ENCODE measurements around the gene PPP3R1.

The PPP3R1 gene

DNA sequence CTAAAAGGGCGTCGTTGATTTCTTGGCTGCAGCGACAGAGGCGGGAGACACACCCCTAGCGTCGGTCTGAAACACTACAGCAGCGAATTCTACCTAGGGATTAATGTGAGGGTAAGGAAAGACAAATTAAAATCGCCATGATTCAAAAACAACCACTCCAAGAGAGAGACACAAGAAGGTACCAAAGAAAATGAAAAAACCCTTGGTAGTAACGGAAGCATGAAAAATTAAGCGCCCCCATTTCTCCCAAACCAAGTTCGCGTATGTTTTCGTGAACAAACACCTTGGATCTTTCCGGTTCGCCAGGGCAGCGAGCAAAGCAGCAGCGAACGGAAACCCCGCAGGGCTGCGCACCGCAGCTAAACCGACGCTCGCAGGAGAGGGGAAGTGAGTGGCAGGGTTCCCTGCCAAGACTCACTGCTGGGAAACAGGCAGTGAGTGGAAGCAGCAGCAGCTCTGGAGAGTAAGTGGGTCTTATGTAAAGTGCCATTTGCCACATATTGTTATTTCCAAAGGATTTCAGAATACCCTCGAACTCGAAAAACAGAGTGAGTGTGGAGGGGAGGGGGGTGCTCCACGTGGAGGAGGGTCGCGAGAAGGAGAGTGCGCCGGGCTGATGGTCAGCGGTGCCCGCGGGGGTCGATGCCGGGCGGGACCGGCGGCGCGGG is 1.0 kb downstream of the PPP3R1 start (continued):
- TF ChIP-seq TSHZ2 (CRISPR knock-in tag; IDR thresholded peaks at IDR 0.05): no peak
- no peak for TF ChIP-seq ESRRG (CRISPR knock-in tag; IDR thresholded peaks at IDR 0.05)
- TF ChIP-seq, protein P1, sequence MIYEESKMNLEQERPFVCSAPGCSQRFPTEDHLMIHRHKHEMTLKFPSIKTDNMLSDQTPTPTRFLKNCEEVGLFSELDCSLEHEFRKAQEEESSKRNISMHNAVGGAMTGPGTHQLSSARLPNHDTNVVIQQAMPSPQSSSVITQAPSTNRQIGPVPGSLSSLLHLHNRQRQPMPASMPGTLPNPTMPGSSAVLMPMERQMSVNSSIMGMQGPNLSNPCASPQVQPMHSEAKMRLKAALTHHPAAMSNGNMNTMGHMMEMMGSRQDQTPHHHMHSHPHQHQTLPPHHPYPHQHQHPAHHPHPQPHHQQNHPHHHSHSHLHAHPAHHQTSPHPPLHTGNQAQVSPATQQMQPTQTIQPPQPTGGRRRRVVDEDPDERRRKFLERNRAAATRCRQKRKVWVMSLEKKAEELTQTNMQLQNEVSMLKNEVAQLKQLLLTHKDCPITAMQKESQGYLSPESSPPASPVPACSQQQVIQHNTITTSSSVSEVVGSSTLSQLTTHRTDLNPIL (CRISPR knock-in tag; IDR thresholded peaks at IDR 0.05; ENCODE audit: low read depth): no peak
- TF ChIP-seq TOX (CRISPR knock-in tag; IDR thresholded peaks at IDR 0.05; ENCODE audit: borderline replicate concordance): no peak
- TF ChIP-seq ZNF70 (CRISPR knock-in tag; IDR thresholded peaks at IDR 0.05): no peak
- no peak for TF ChIP-seq ZNF565 (CRISPR knock-in tag; conservative IDR thresholded peaks at IDR 0.05; ENCODE audit: low read depth)
- no peak for TF ChIP-seq TCF4 (CRISPR knock-in tag; IDR thresholded peaks at IDR 0.05; ENCODE audit: borderline replicate concordance)
- no peak for TF ChIP-seq GLIS3 (CRISPR knock-in tag; IDR thresholded peaks at IDR 0.05)
- TF ChIP-seq ZFP30 (CRISPR knock-in tag; IDR thresholded peaks at IDR 0.05): no peak
- no peak for TF ChIP-seq OSR1 (CRISPR knock-in tag; IDR thresholded peaks at IDR 0.05)

- TF ChIP-seq, protein P1 (CRISPR knock-in tag; IDR thresholded peaks at IDR 0.05; ENCODE audit: low read depth): no peak
- TF ChIP-seq ARNTL (CRISPR knock-in tag; IDR thresholded peaks at IDR 0.05; ENCODE audit: borderline replicate concordance, low read depth): no peak
- TF ChIP-seq PATZ1 (CRISPR knock-in tag; IDR thresholded peaks at IDR 0.05; ENCODE audit: borderline replicate concordance): no peak
- no peak for TF ChIP-seq ESRRG (CRISPR knock-in tag; IDR thresholded peaks at IDR 0.05)
- TF ChIP-seq GLIS3 (CRISPR knock-in tag; IDR thresholded peaks at IDR 0.05): no peak
- TF ChIP-seq ZNF565 (CRISPR knock-in tag; conservative IDR thresholded peaks at IDR 0.05; ENCODE audit: low read depth): no peak
- TF ChIP-seq RARB (CRISPR knock-in tag; IDR thresholded peaks at IDR 0.05): no peak
- no peak for TF ChIP-seq ZFP30 (CRISPR knock-in tag; IDR thresholded peaks at IDR 0.05)
- TF ChIP-seq, protein P2, sequence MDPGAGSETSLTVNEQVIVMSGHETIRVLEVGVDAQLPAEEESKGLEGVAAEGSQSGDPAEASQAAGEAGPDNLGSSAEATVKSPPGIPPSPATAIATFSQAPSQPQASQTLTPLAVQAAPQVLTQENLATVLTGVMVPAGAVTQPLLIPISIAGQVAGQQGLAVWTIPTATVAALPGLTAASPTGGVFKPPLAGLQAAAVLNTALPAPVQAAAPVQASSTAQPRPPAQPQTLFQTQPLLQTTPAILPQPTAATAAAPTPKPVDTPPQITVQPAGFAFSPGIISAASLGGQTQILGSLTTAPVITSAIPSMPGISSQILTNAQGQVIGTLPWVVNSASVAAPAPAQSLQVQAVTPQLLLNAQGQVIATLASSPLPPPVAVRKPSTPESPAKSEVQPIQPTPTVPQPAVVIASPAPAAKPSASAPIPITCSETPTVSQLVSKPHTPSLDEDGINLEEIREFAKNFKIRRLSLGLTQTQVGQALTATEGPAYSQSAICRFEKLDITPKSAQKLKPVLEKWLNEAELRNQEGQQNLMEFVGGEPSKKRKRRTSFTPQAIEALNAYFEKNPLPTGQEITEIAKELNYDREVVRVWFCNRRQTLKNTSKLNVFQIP (CRISPR knock-in tag; IDR thresholded peaks at IDR 0.05; ENCODE audit: borderline replicate concordance, low read depth): no peak
- no peak for TF ChIP-seq ZNF8 (CRISPR knock-in tag; IDR thresholded peaks at IDR 0.05)
- no peak for TF ChIP-seq ZNF70 (CRISPR knock-in tag; IDR thresholded peaks at IDR 0.05)
- TF ChIP-seq BACH2 (CRISPR knock-in tag; IDR thresholded peaks at IDR 0.05; ENCODE audit: borderline replicate concordance): no peak
- TF ChIP-seq TCF4 (CRISPR knock-in tag; IDR thresholded peaks at IDR 0.05; ENCODE audit: borderline replicate concordance): no peak
- TF ChIP-seq CSRNP3 (CRISPR knock-in tag; IDR thresholded peaks at IDR 0.05): no peak
- TF ChIP-seq OSR1 (CRISPR knock-in tag; IDR thresholded peaks at IDR 0.05): no peak
- TF ChIP-seq ISL1 (CRISPR knock-in tag; IDR thresholded peaks at IDR 0.05): no peak
- no peak for TF ChIP-seq CSDC2 (CRISPR knock-in tag; IDR thresholded peaks at IDR 0.05)
- ATAC-seq: no peak
Measured at GRCh38 chr2:68250652-68251186, 1.6 kb downstream of the PPP3R1 start.

All from SK-N-SH treated with all-trans-retinoic acid at 6 μM for 48 hours (cell line).